K562 (cell line): ENCODE measurements around the gene MBD5. TPM values are rescaled to one million over a fixed set of nuclear protein-coding genes. Genes with fewer than 3 reads are reported as not detected.
A peak's percentile ranks its signal among the peaks of the same experiment; 100 is the strongest.

Experiments used
- ATAC-seq: fragments of 200-7000 bp; cut with Tn5 transposase; 3 replicates; pipeline ENCODE4 v1.9.1; 2020; ENCODE audit warnings: moderate library complexity
- BruUV-seq: library from RNA; stranded (reverse); fragments of 400-500 nt; replicated peaks from 2 replicates; lab custom pipeline; 2021; lab: Mats Ljungman, UMichigan
- CTCF ChIA-PET: fragments of 300-600 bp; formaldehyde crosslinking; extraction: SDS; loops from one replicate; lab custom pipeline; 2021; ENCODE audit warnings: low intra/inter-chr PET ratio; lab: Yijun Ruan, JAX
- POLR2A ChIA-PET: fragments of 300-600, 350-650 bp; sonication (Branson Sonifier 250); formaldehyde crosslinking; extraction: SDS; loops from one replicate; lab custom pipeline; 2021; ENCODE audit warnings: antibody characterized with exemption, inconsistent platforms; lab: Yijun Ruan, JAX
- DNase-seq, 4 experiments: peaks; one replicate each; pipeline versions ENCODE4 v3.0.0 to v3.0.0-alpha.2; 2011 to 2018; ENCODE audit warnings: low spot score in 3 of 4, mixed read lengths in 3 of 4; ENCODE audit errors: extremely low read depth in 1 of 4
- FAIRE-seq: peaks from 2 replicates; lab custom pipeline; 2011; peaks lifted over from hg19 to GRCh38; lab: Jason Lieb, UNC
- H2AFZ ChIP-seq: 2 replicates; pipeline ENCODE4 v1.6.0; 2011; ENCODE audit warnings: low read depth, low read length, control low read depth, inconsistent platforms
- H3K27ac ChIP-seq: fragments of 200-600 bp; 3 replicates; pipeline ENCODE4 v1.8.0; 2011; ENCODE audit warnings: low read depth, mild to moderate bottlenecking, control low read depth, inconsistent platforms, low read length, moderate library complexity, mixed read lengths; ENCODE audit errors: extremely low read depth
- H3K27me3 ChIP-seq, 2 experiments: fragments of 300-600 bp in 1 of 2; 2 replicates in 1 of 2; 3 replicates in 1 of 2; pipeline versions ENCODE4 v1.6.0 to v1.8.0; 2011; ENCODE audit warnings: inconsistent platforms in 2 of 2, low read length in 2 of 2, mild to moderate bottlenecking in 1 of 2, mixed read lengths in 1 of 2, moderate library complexity in 1 of 2; ENCODE audit not compliant: control insufficient read depth in 2 of 2, insufficient read depth in 2 of 2
- H3K36me3 ChIP-seq: fragments of 300-600 bp; 3 replicates; pipeline ENCODE4 v1.8.0; 2011; ENCODE audit warnings: mild to moderate bottlenecking, low read length, inconsistent platforms; ENCODE audit not compliant: control insufficient read depth, insufficient read depth
- H3K4me1 ChIP-seq, 2 experiments: fragments of 200-600 bp in 1 of 2; replicated peaks in 1 of 2; 2 replicates in 1 of 2; 3 replicates in 1 of 2; pipeline versions ENCODE4 v1.5.1 to v1.8.0; 2011; ENCODE audit warnings: inconsistent platforms in 2 of 2, low read length in 2 of 2, mild to moderate bottlenecking in 1 of 2, mixed read lengths in 1 of 2, moderate library complexity in 1 of 2; ENCODE audit not compliant: control insufficient read depth in 2 of 2, insufficient read depth in 2 of 2
- H3K4me2 ChIP-seq: 2 replicates; pipeline ENCODE4 v1.6.1; 2011; ENCODE audit warnings: low read length, control low read depth, inconsistent platforms, mixed read lengths; ENCODE audit not compliant: insufficient read depth
- H3K4me3 ChIP-seq: fragments of 200-600 bp; sonication (generic), shearing (Covaris generic); 2 replicates; pipeline ENCODE4 v1.5.1; 2016; ENCODE audit warnings: control low read depth, inconsistent platforms
- H3K79me2 ChIP-seq: fragments of 200-600 bp; 3 replicates; pipeline ENCODE4 v1.8.0; 2011; ENCODE audit warnings: low read length, inconsistent platforms; ENCODE audit not compliant: control insufficient read depth, insufficient read depth
- H3K9ac ChIP-seq, 2 experiments: 2 replicates each; pipeline versions ENCODE4 v1.6.0 to v1.6.1; 2011; ENCODE audit warnings: low read depth in 2 of 2, low read length in 2 of 2, control low read depth in 1 of 2, inconsistent platforms in 1 of 2, mild to moderate bottlenecking in 1 of 2, mixed read lengths in 1 of 2; ENCODE audit not compliant: insufficient read depth in 1 of 2
- H3K9me1 ChIP-seq: one replicate; pipeline ENCODE4 v1.6.0; 2011; ENCODE audit warnings: inconsistent platforms, mild to moderate bottlenecking, low read length, moderate library complexity; ENCODE audit not compliant: control insufficient read depth, insufficient read depth
- H3K9me3 ChIP-seq: replicated peaks from 2 replicates; pipeline ENCODE4 v1.5.1; 2011; ENCODE audit warnings: low read depth, low read length, inconsistent platforms; ENCODE audit not compliant: control insufficient read depth, insufficient read depth
- H4K20me1 ChIP-seq: replicated peaks from 2 replicates; pipeline ENCODE4 v1.6.1; 2011; ENCODE audit warnings: low read length, inconsistent platforms, mixed read lengths; ENCODE audit not compliant: control insufficient read depth, insufficient read depth
- C11orf30 ChIP-seq: fragments of 450-650 bp; IDR thresholded peaks from 2 replicates; pipeline ENCODE4 v1.6.1; 2016; ENCODE audit warnings: low read depth, mild to moderate bottlenecking
- HSF4 ChIP-seq: fragments of 250-450 bp; sonication (Bioruptor Pico); IDR thresholded peaks from 2 replicates; pipeline ENCODE4 v2.1.2; 2022; ENCODE audit warnings: mild to moderate bottlenecking, moderate library complexity, borderline replicate concordance
- MAFF ChIP-seq: IDR thresholded peaks from 2 replicates; pipeline ENCODE4 v1.6.1; 2012; ENCODE audit warnings: low read length, improper control_type of control experiment
- MAFG ChIP-seq: fragments of 450-650 bp; conservative IDR thresholded peaks from 2 replicates; pipeline ENCODE4 v1.6.1; 2016; ENCODE audit warnings: missing genetic modification characterization, missing compliant biosample characterization
- MAFK ChIP-seq: IDR thresholded peaks from 2 replicates; pipeline ENCODE4 v1.6.1; 2011; ENCODE audit warnings: low read length, improper control_type of control experiment
- NUFIP1 ChIP-seq: fragments of 450-650 bp; IDR thresholded peaks from 2 replicates; pipeline ENCODE4 v1.6.1; 2018; ENCODE audit not compliant: partially characterized antibody
- SPI1 ChIP-seq: IDR thresholded peaks from 2 replicates; pipeline ENCODE4 v1.6.1; 2011; ENCODE audit warnings: low read depth, low read length, control low read depth, borderline replicate concordance
- ZC3H8 ChIP-seq: fragments of 450-650 bp; IDR thresholded peaks from 2 replicates; pipeline ENCODE4 v1.6.1; 2017
- ZNF316 ChIP-seq: fragments of 450-650 bp; IDR thresholded peaks from 2 replicates; pipeline ENCODE4 v1.6.1; 2016
- ZNF347 ChIP-seq: fragments of 450-650 bp; formaldehyde crosslinking; IDR thresholded peaks from 2 replicates; pipeline ENCODE4 v1.4.0; 2020; ENCODE audit warnings: low read depth, mild to moderate bottlenecking, moderate library complexity
- ZNF561 ChIP-seq: fragments of 450-650 bp; formaldehyde crosslinking; conservative IDR thresholded peaks from 2 replicates; pipeline ENCODE4 v1.4.0; 2020; ENCODE audit warnings: mild to moderate bottlenecking, moderate library complexity
- WGBS: fragments of 100-300 bp; shearing (Covaris generic); methylation state at CpG from one replicate; pipeline ENCODE4 v1.1.6; 2016; ENCODE audit warnings: low coverage, mixed read lengths; ENCODE audit not compliant: insufficient coverage; ENCODE audit errors: missing lambda C conversion rate; 5-methylcytosine and 5-hydroxymethylcytosine counted together
- in situ Hi-C: fragments of 300-500 bp; cut with MboI; formaldehyde crosslinking; loops from 4 replicates; pipeline ENCODE4 v1.15.0; 2018; ENCODE audit warnings: inconsistent platforms, mixed read lengths
- intact Hi-C: fragments of 100-400 bp; cut with micrococcal nuclease; formaldehyde crosslinking; loops from 2 replicates; pipeline ENCODE4 v1.14.2; 2022
- polyA plus RNA-seq, 8 experiments: library from polyadenylated mRNA; depleted of rRNA in 4 of 8; stranded (reverse) in 5 of 8; unstranded in 3 of 8; fragments of >200 nt; fragmentation: Nextera tagmentation in 2 of 8; fragmentation: Illumina TruSeq in 1 of 8; extraction: Ambion mirVana in 2 of 8; extraction: Trizol in 1 of 8; gene quantifications; 2 replicates each; pipeline versions ENCODE4 v1.2.1 to v1.2.3, GENCODE V29; 2011 to 2014; ENCODE audit warnings: inconsistent platforms in 1 of 8, missing spikeins in 1 of 8
- total RNA-seq, 7 experiments: library from RNA; depleted of rRNA in 6 of 7; stranded (reverse); fragments of >200 nt in 6 of 7; fragmentation: Illumina TruSeq in 2 of 7; extraction: Trizol in 2 of 7; gene quantifications; 2 replicates each; pipeline versions ENCODE4 v1.2.1 to v1.2.3, GENCODE V29; 2011 to 2021; ENCODE audit warnings: low replicate concordance in 1 of 7
- TF ChIP-seq, protein P1 (sequence below), 2 experiments: fragments of 450-650 bp in 1 of 2; sonication (generic) in 1 of 2; formaldehyde crosslinking in 1 of 2; IDR thresholded peaks in 1 of 2; conservative IDR thresholded peaks in 1 of 2; 2 replicates each; pipeline versions ENCODE4 v1.6.1 to v1.8.1; 2016 to 2023; ENCODE audit warnings: mild to moderate bottlenecking in 2 of 2, moderate library complexity in 2 of 2, inconsistent platforms in 1 of 2, missing genetic modification reagents in 1 of 2

The MBD5 gene
- total and polyA plus RNA-seq, 9 of the 15 experiments (the other 6 are each of a cell fraction or from before 2014, with no cell fraction given): 3.4 to 14.5 (median 9.0) TPM

DNA sequence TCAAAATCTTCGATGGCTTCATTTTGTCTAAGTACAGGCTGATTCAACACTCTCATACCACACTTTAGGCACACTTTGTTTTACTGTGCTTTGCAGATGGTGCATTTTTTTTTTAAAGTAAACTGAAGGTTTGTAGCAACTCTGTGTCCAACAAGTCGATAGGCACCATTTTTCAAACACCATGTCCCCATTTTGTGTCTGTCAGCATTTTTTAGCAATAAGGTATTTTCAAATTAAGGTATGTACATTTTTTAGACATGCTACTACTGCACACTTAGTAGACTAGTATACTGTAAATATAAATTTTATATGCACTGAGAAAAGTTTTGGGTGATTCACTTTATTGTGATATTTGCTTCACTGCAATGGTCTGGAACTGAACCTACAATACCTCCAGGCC is 44.8 kb upstream of the MBD5 start:
- Histone ChIP-seq H3K4me2 (no peak overlapping the region), H3K36me3 (peaks cover 17% of the 10 kb centered on the region; the same call in 2 of the 3 replicates), H3K9ac (no peak overlapping the region), H3K27ac (no peak overlapping the region), H3K4me3 (no peak overlapping the region), H2AFZ (no peak overlapping the region), H3K9me3 (no peaks in the 10 kb centered on the region), H3K4me1 (no peaks in the 10 kb centered on the region; a peak in 1 of 5 replicates), H3K79me2 (peaks cover 51% of the 10 kb centered on the region), H3K9me1 (no peaks in the 10 kb centered on the region), H4K20me1 (no peaks in the 10 kb centered on the region), H3K27me3 (no peaks in the 10 kb centered on the region)
- DNase-seq (no peak), ATAC-seq (no peak), FAIRE-seq (no peak)
- TSS peak; percentile 26 for BruUV-seq
- POLR2A ChIA-PET: no interaction called here
- in situ Hi-C loops (no loop called here), intact Hi-C loops (no loop called here)
- CTCF ChIA-PET: no interaction called here
- WGBS: 78% methylated on average over 2 of the region's 2 CpGs
- TF ChIP-seq NUFIP1 (no peak), HSF4 (CRISPR knock-in tag) (no peak), SPI1 (no peak), ZC3H8 (no peak), MAFF (peak; percentile 71), ZNF316 (peak; percentile 87), MAFK (peak; percentile 69), ZNF347 (CRISPR knock-in tag) (no peak), C11orf30 (peak; percentile 76), MAFG (tag) (0 out of 2 replicates have a peak, but pooled peaks have one; percentile 57), ZNF561 (no peak)
- TF ChIP-seq, protein P1, sequence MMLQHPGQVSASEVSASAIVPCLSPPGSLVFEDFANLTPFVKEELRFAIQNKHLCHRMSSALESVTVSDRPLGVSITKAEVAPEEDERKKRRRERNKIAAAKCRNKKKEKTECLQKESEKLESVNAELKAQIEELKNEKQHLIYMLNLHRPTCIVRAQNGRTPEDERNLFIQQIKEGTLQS (IDR thresholded peaks at IDR 0.05): no peak
- TF ChIP-seq, protein P1 (CRISPR knock-in tag; conservative IDR thresholded peaks at IDR 0.05): no peak
